Thoracic aorta (tissue), 2 donors: ENCODE results near the gene PNCK. TPM values are rescaled to one million over a fixed set of nuclear protein-coding genes. Genes with fewer than 3 reads are reported as not detected.

Experiments used
- ATAC-seq: fragments of 150-250 bp; one replicate; pipeline ENCODE4 v1.8.0; 2017; ENCODE audit warnings: low read depth; ENCODE audit not compliant: insufficient number of reproducible peaks, low FRiP score
- DNase-seq: peaks from one replicate; pipeline ENCODE4 v3.0.0-alpha.2; 2020; ENCODE audit warnings: low spot score
- H3K27ac ChIP-seq, 2 donors: fragments of 200-600 bp; sonication (generic); 1 replicate in 1 of 2; 2 replicates in 1 of 2; pipeline ENCODE4 v1.5.1; 2016; ENCODE audit warnings: mild to moderate bottlenecking in 2 of 2, moderate library complexity in 2 of 2
- H3K27me3 ChIP-seq: fragments of 200-600 bp; sonication (generic); replicated peaks from 2 replicates; pipeline ENCODE4 v1.6.0; 2016; ENCODE audit warnings: mild to moderate bottlenecking; ENCODE audit not compliant: insufficient read depth
- H3K36me3 ChIP-seq: fragments of 200-600 bp; sonication (generic); one replicate; pipeline ENCODE4 v1.5.1; 2016
- H3K4me1 ChIP-seq, 2 donors: fragments of 200-600 bp; sonication (generic); 1 replicate in 1 of 2; 2 replicates in 1 of 2; pipeline versions ENCODE4 v1.5.1 to v1.6.0; 2016; ENCODE audit warnings: low read depth in 2 of 2, mild to moderate bottlenecking in 1 of 2; ENCODE audit not compliant: control insufficient read depth in 1 of 2
- H3K4me3 ChIP-seq: fragments of 200-600 bp; sonication (generic); 2 replicates; pipeline ENCODE4 v1.5.1; 2016; ENCODE audit warnings: mild to moderate bottlenecking
- H3K9me3 ChIP-seq: fragments of 200-600 bp; sonication (generic); 2 replicates; pipeline ENCODE4 v1.5.1; 2016
- total RNA-seq, 2 donors: library from RNA; depleted of rRNA; stranded (reverse); fragments of >200 nt; gene quantifications; one replicate each; pipeline versions ENCODE4 v1.1.0 to v1.2.3, GENCODE V29; 2016
- TF ChIP-seq, protein P1 (sequence below): fragments of 200-600 bp; sonication (generic); IDR thresholded peaks from one replicate; pipeline ENCODE4 v1.5.1; 2019; ENCODE audit warnings: antibody characterized with exemption

The PNCK gene
- total RNA-seq, 2 donors from 2014 or later = 1.2 to 3.2 TPM

GRCh38 chrX:153667281-153667955 is 6.2 kb downstream of the PNCK start:
- TF ChIP-seq, protein P1, sequence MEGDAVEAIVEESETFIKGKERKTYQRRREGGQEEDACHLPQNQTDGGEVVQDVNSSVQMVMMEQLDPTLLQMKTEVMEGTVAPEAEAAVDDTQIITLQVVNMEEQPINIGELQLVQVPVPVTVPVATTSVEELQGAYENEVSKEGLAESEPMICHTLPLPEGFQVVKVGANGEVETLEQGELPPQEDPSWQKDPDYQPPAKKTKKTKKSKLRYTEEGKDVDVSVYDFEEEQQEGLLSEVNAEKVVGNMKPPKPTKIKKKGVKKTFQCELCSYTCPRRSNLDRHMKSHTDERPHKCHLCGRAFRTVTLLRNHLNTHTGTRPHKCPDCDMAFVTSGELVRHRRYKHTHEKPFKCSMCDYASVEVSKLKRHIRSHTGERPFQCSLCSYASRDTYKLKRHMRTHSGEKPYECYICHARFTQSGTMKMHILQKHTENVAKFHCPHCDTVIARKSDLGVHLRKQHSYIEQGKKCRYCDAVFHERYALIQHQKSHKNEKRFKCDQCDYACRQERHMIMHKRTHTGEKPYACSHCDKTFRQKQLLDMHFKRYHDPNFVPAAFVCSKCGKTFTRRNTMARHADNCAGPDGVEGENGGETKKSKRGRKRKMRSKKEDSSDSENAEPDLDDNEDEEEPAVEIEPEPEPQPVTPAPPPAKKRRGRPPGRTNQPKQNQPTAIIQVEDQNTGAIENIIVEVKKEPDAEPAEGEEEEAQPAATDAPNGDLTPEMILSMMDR = no peak
- Histone ChIP-seq H3K27ac (no peak overlapping the region), H3K9me3 (no peaks in the 10 kb centered on the region), H3K4me1 (no peaks in the 10 kb centered on the region), H3K36me3 (no peaks in the 10 kb centered on the region), H3K27me3 (no peaks in the 10 kb centered on the region), H3K4me3 (peak overlapping the region; percentile 35)
- DNase-seq (no peak), ATAC-seq (no peak)

DNA sequence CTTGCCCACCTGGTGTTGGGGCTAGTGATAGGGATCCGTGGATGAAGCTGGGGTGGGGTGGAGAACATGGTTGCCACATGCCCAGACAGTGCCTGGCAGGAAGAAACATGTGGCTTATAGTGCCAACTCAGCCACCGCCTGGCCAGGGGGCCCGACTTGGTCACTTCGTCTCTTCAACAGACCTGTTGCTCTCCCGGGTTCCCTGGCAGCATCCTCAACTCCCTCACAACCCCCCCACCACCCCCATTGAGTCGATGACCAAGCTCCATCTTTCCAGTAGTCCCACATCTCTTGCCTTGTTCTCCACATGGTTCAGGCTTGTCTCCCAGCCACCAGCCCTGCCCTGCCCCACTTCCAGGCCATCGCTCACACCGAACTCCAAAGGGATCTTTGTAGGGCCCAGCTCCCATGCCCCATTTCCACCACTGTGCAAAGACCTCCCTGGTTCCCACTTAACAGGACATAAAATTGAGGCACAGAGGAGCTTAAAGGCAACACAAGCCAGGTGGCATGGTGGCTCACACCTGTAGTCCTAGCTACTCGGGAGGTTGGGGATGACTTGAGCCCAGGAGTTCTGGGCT is 7.8 kb downstream of the PNCK start:
- Histone ChIP-seq H3K36me3 (no peaks in the 10 kb centered on the region), H3K27me3 (no peaks in the 10 kb centered on the region), H3K4me3 (no peak overlapping the region), H3K9me3 (no peaks in the 10 kb centered on the region), H3K4me1 (no peaks in the 10 kb centered on the region), H3K27ac (no peak overlapping the region)
- TF ChIP-seq, protein P1 = no peak
- no peak for ATAC-seq
- DNase-seq = no peak

DNA sequence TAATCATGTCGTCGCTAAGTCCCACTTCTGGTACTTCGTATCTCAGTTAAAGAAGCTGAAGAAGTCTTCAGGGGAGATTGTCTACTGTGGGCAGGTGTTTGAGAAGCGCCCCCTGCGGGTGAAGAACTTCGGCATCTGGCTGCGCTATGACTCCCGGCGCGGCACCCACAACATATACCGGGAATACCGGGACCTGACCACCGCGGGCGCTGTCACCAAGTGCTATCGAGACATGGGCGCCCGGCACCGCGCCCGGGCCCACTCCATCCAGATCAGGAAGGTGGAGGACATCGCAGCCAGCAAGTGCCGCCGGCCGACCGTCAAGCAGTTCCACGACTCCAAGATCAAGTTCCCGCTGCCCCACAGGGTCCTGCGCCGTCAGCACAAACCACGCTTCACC is 11.3 kb downstream of the PNCK start:
- DNase-seq = no peak

DNA sequence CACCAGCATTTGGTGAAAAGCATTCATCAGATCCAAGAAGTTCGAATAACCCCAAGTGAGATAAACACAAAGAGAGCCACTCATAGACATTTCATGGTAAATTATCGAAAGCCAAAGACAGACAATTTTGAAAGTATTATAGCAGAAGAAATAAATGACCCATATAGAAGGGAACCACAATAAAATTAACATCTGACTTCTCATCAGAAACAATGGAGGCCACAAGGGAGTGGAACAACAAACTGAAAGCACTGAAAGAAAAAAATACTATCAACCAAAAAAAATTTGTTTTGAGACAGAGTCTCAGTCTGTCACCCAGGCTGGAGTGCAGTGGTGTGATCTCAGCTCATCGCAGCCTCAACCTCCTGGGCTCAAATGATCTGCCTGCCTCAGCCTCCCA is 14.3 kb downstream of the PNCK start:
- Histone ChIP-seq H3K9me3 (no peaks in the 10 kb centered on the region), H3K36me3 (no peaks in the 10 kb centered on the region), H3K27ac (no peak overlapping the region), H3K4me3 (no peak overlapping the region), H3K4me1 (no peaks in the 10 kb centered on the region), H3K27me3 (no peaks in the 10 kb centered on the region)
- TF ChIP-seq, protein P1 = no peak
- DNase-seq (no peak), ATAC-seq (no peak)

More for the DNA sequence above, 11.3 kb downstream of the PNCK start:
- Histone ChIP-seq H3K4me3 (no peak overlapping the region), H3K27me3 (no peaks in the 10 kb centered on the region), H3K27ac (no peak overlapping the region), H3K36me3 (no peaks in the 10 kb centered on the region), H3K4me1 (no peaks in the 10 kb centered on the region), H3K9me3 (no peaks in the 10 kb centered on the region)
- ATAC-seq = no peak
- TF ChIP-seq, protein P1 = no peak

- DNase-seq (no peak), ATAC-seq (no peak)
- no peaks in the 10 kb centered on the region for H3K36me3 ChIP-seq
- no peak overlapping the region for H3K27ac ChIP-seq
- no peaks in the 10 kb centered on the region for H3K27me3 ChIP-seq
- H3K4me1 ChIP-seq = no peaks in the 10 kb centered on the region
- no peak overlapping the region for H3K4me3 ChIP-seq
- no peaks in the 10 kb centered on the region for H3K9me3 ChIP-seq
- TF ChIP-seq, protein P1 = no peak
These were observed 16.5 kb downstream of the PNCK start for GRCh38 chrX:153657161-153657560.
